GM12878 (cell line): ENCODE data around the gene UFSP2. TPM values are rescaled to one million over a fixed set of nuclear protein-coding genes. Genes with fewer than 3 reads are reported as not detected.

ENCODE experiments used
- ATAC-seq: fragments of 200-7000 bp; cut with Tn5 transposase; 3 replicates; pipeline ENCODE4 v1.9.1; 2020; ENCODE audit warnings: mild to moderate bottlenecking, moderate library complexity
- BruUV-seq: library from RNA; stranded (reverse); fragments of 400-500 nt; replicated peaks from 2 replicates; lab custom pipeline; 2021; lab: Mats Ljungman, UMichigan
- CTCF ChIA-PET: fragments of 300-600 bp; sonication (Branson Sonifier 250); formaldehyde crosslinking; extraction: SDS; loops from one replicate; lab custom pipeline; 2021; ENCODE audit warnings: inconsistent platforms; lab: Yijun Ruan, JAX
- POLR2A ChIA-PET: fragments of 350-600 bp; formaldehyde crosslinking; extraction: SDS; loops from one replicate; lab custom pipeline; 2021; ENCODE audit warnings: inconsistent platforms; lab: Charles Lee
- RAD21 ChIA-PET: fragments of 300-600 bp; sonication (Branson Sonifier 250); formaldehyde crosslinking; loops from one replicate; lab custom pipeline; 2023; ENCODE audit warnings: antibody characterized with exemption; ENCODE audit not compliant: unreplicated experiment; lab: Charles Lee
- SMC1A ChIA-PET: fragments of 300-600 bp; sonication (Branson Sonifier 250); formaldehyde crosslinking; loops from one replicate; lab custom pipeline; 2023; ENCODE audit not compliant: unreplicated experiment, uncharacterized antibody; lab: Charles Lee
- DNase-seq: peaks from one replicate; pipeline ENCODE4 v3.0.0-alpha.2; 2011; ENCODE audit warnings: low read depth, low spot score
- FAIRE-seq: peaks from 3 replicates; lab custom pipeline; 2011; peaks lifted over from hg19 to GRCh38; lab: Jason Lieb, UNC
- H2AFZ ChIP-seq: 2 replicates; pipeline ENCODE4 v1.6.0; 2011; ENCODE audit warnings: low read depth, low read length, control low read depth; ENCODE audit not compliant: control insufficient read depth
- H3K27ac ChIP-seq: 2 replicates; pipeline ENCODE4 v1.5.1; 2011; ENCODE audit warnings: control low read depth; ENCODE audit not compliant: control insufficient read depth, insufficient read depth
- H3K27me3 ChIP-seq, 2 experiments: replicated peaks in 1 of 2; 2 replicates each; pipeline versions ENCODE4 v1.6.0 to v1.6.1; 2011; ENCODE audit warnings: low read length in 1 of 2; ENCODE audit not compliant: control insufficient read depth in 2 of 2, insufficient read depth in 2 of 2
- H3K36me3 ChIP-seq, 2 experiments: 2 replicates each; pipeline ENCODE4 v1.5.1; 2011; ENCODE audit warnings: low read length in 1 of 2; ENCODE audit not compliant: control insufficient read depth in 2 of 2, insufficient read depth in 2 of 2
- H3K4me1 ChIP-seq: 2 replicates; pipeline ENCODE4 v1.6.1; 2011; ENCODE audit warnings: mild to moderate bottlenecking, low read length, moderate library complexity, mixed read lengths; ENCODE audit not compliant: control insufficient read depth, insufficient read depth
- H3K4me2 ChIP-seq: 2 replicates; pipeline ENCODE4 v1.6.0; 2011; ENCODE audit warnings: control low read depth; ENCODE audit not compliant: control insufficient read depth, insufficient read depth
- H3K4me3 ChIP-seq: fragments of 200-600 bp; sonication (generic); 2 replicates; pipeline ENCODE4 v1.5.1; 2016
- H3K79me2 ChIP-seq: 2 replicates; pipeline ENCODE4 v1.6.0; 2011; ENCODE audit warnings: low read length; ENCODE audit not compliant: control insufficient read depth, insufficient read depth
- H3K9ac ChIP-seq: 2 replicates; pipeline ENCODE4 v1.8.0; 2011; ENCODE audit warnings: low read length, control low read depth, mixed read lengths; ENCODE audit not compliant: control insufficient read depth, insufficient read depth
- H3K9me3 ChIP-seq: replicated peaks from 3 replicates; pipeline ENCODE4 v1.5.1; 2011; ENCODE audit warnings: mild to moderate bottlenecking, low read length; ENCODE audit not compliant: control insufficient read depth, insufficient read depth
- H4K20me1 ChIP-seq: 2 replicates; pipeline ENCODE4 v1.6.0; 2011; ENCODE audit not compliant: control insufficient read depth, insufficient read depth
- PAX5 ChIP-seq: IDR thresholded peaks from 2 replicates; pipeline ENCODE4 v1.6.1; 2011; ENCODE audit warnings: low read depth, low read length, borderline replicate concordance
- POLR2A ChIP-seq: IDR thresholded peaks from 2 replicates; pipeline ENCODE4 v1.6.1; 2011; ENCODE audit warnings: low read depth, mild to moderate bottlenecking, low read length
- POLR2AphosphoS2 ChIP-seq: IDR thresholded peaks from 2 replicates; pipeline ENCODE4 v1.6.1; 2011; ENCODE audit warnings: low read depth, mild to moderate bottlenecking, low read length, improper control_type of control experiment, moderate library complexity
- POLR2AphosphoS5 ChIP-seq: IDR thresholded peaks from 2 replicates; pipeline ENCODE4 v1.6.1; 2011; ENCODE audit warnings: mild to moderate bottlenecking, low read length, inconsistent platforms
- STAT1 ChIP-seq: fragments of 450-650 bp; conservative IDR thresholded peaks from 2 replicates; pipeline ENCODE4 v1.6.1; 2014; ENCODE audit warnings: antibody characterized with exemption, mild to moderate bottlenecking
- WGBS: methylation state at CpG from one replicate; pipeline ENCODE4 v1.1.6; 2016; ENCODE audit warnings: low lambda C conversion rate; ENCODE audit not compliant: insufficient replicate concordance, insufficient coverage; ENCODE audit errors: missing lambda C conversion rate; 5-methylcytosine and 5-hydroxymethylcytosine counted together
- in situ Hi-C: fragments of 300-500 bp; cut with MboI; formaldehyde crosslinking; loops from 9 replicates; pipeline ENCODE4 v1.14.3; 2018; ENCODE audit warnings: mixed read lengths
- intact Hi-C: fragments of 100-400 bp; cut with micrococcal nuclease; formaldehyde crosslinking; loops from one replicate; pipeline ENCODE4 v1.14.2; 2022; ENCODE audit not compliant: unreplicated experiment
- polyA plus RNA-seq, 11 experiments: library from polyadenylated mRNA; depleted of rRNA in 4 of 11; unstranded in 6 of 11; stranded (reverse) in 5 of 11; fragments of >200 nt; fragmentation: Nextera tagmentation in 4 of 11; fragmentation: Illumina TruSeq in 1 of 11; extraction: Ambion mirVana in 4 of 11; extraction: Trizol in 1 of 11; gene quantifications; 1 replicate in 1 of 11; 2 replicates in 10 of 11; pipeline versions ENCODE4 v1.2.1 to v1.2.3, GENCODE V29; 2011 to 2016; ENCODE audit warnings: inconsistent platforms in 2 of 11, missing spikeins in 2 of 11, low read depth in 1 of 11
- total RNA-seq, 4 experiments: library from RNA; depleted of rRNA in 3 of 4; stranded (reverse); fragments of >200 nt in 3 of 4; fragmentation: Illumina TruSeq in 1 of 4; extraction: Trizol in 1 of 4; gene quantifications; 2 replicates each; pipeline versions ENCODE4 v1.2.1 to v1.2.3, GENCODE V29; 2013 to 2021
- TF ChIP-seq, protein P1 (sequence below): fragments of 450-650 bp; formaldehyde crosslinking; IDR thresholded peaks from 2 replicates; pipeline ENCODE4 v1.4.0; 2022; ENCODE audit warnings: mild to moderate bottlenecking, moderate library complexity

UFSP2 gene
- total and polyA plus RNA-seq, 10 of the 15 experiments (the other 5 are each of a cell fraction or from before 2014, with no cell fraction given): 25.4 to 53.1 (median 37.7) TPM

DNA sequence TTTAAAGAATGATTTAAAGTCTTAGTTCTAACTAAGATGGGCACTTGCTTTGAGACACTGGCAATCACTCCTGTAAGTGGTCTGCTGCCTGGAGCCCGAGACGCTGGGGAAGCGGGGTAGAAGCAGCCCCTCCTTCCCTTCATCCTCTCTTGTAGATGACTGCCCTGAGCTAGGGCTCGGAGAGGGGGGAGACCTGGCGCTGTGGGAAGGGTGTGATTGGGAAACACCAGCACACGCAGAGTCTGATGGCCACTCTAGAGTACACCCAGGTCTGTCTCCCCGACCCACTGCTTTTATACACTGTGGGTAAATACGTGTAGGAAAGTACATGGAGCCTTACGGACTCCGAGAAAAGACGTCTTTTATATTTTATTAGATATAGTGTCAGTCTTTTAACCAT, 54.1 kb downstream of the UFSP2 start:
- intact Hi-C loops (no loop called here), in situ Hi-C loops (no loop called here)
- POLR2A ChIA-PET: no interaction called here
- H3K36me3 ChIP-seq: peaks cover 1 to 40% of the 10 kb centered on the region in 2 experiments; a peak in 3 of 4 replicates
- no peak overlapping the region for H3K27ac ChIP-seq
- CTCF ChIA-PET: interaction anchor here (0.8 to 2.6 kb wide), 2 partner anchors 9 to 19 kb away, joined by 3 to 7 read pairs; no protein-coding TSS in a partner anchor
- no TSS peak for BruUV-seq
- over 99% methylated on average over 11 of the region's 11 CpGs for WGBS
- no peaks in the 10 kb centered on the region for H4K20me1 ChIP-seq
- no peaks in the 10 kb centered on the region for H3K27me3 ChIP-seq
- H3K9me3 ChIP-seq: no peaks in the 10 kb centered on the region
- no peak overlapping the region for H3K4me3 ChIP-seq
- DNase-seq (no peak), FAIRE-seq (no peak), ATAC-seq (no peak)
- H3K4me2 ChIP-seq: no peak overlapping the region
- SMC1A ChIA-PET: interaction anchor here (1.5 kb wide), 1 partner anchor 21 kb away, joined by 3 read pairs; no protein-coding TSS in a partner anchor
- H3K9ac ChIP-seq: no peak overlapping the region
- H3K79me2 ChIP-seq: no peaks in the 10 kb centered on the region
- RAD21 ChIA-PET: no interaction called here
- no peaks in the 10 kb centered on the region for H3K4me1 ChIP-seq
- no peak for TF ChIP-seq STAT1
- TF ChIP-seq POLR2A: peak; percentile 52; the same call in 1 of the 2 replicates
- no peak for TF ChIP-seq PAX5
- 0 out of 2 replicates have a peak, but pooled peaks have one; percentile 25 for TF ChIP-seq POLR2AphosphoS2
- no peak overlapping the region for H2AFZ ChIP-seq

DNA sequence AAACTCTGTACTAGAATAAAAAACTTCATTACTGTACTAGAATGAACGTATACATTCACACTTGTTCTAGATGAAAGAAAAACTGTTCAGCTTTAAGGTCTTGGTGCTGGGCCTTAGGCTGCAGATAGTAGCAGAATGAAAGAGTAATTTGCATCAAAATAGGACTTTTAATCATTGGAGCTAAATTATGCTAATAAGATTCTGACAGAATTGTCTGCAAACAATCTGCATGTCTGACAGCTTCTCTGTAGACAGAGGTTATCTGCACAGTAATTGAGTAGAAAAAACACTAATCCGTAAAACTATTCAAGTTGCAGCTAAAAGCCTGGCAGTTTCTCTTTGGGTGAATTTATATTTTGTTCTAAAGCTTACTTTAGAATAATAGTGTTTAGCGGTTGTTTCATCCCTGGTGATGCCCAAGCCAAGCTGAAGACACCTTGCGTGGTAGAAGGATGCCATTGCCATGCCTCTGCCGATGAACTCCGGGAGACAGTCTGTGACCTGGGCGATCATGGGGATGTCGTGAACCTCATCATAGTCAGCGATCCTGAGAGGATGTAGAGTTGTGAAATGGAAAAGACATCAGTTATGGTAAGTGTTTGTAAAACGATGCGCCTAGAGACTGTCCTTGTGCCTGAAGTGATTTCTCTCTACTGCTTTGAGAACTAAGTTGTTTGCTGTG, 55.4 kb downstream of the UFSP2 start:
- in situ Hi-C loops: no loop called here
- SMC1A ChIA-PET: interaction anchor here (1.0 to 1.6 kb wide), 3 partner anchors 9 to 24 kb away, joined by 3 to 6 read pairs (median 3); no protein-coding TSS in a partner anchor
- CTCF ChIA-PET: interaction anchor here (0.5 to 2.6 kb wide), 2 partner anchors 8 to 1266 kb away, joined by 5 to 7 read pairs; no protein-coding TSS in a partner anchor
- Histone ChIP-seq H3K79me2 (no peaks in the 10 kb centered on the region), H3K4me1 (no peaks in the 10 kb centered on the region), H2AFZ (no peak overlapping the region), H3K9ac (no peak overlapping the region), H4K20me1 (no peaks in the 10 kb centered on the region), H3K4me3 (no peak overlapping the region), H3K4me2 (no peak overlapping the region), H3K27me3 (no peaks in the 10 kb centered on the region), H3K9me3 (no peaks in the 10 kb centered on the region), H3K36me3 (peaks cover 1 to 40% of the 10 kb centered on the region in 2 experiments; a peak in 3 of 4 replicates), H3K27ac (no peak overlapping the region)
- intact Hi-C loops: no loop called here
- DNase-seq (no peak), FAIRE-seq (no peak), ATAC-seq (no peak)
- 99% methylated on average over 11 of the region's 11 CpGs for WGBS
- no TSS peak for BruUV-seq
- POLR2A ChIA-PET: no interaction called here
- RAD21 ChIA-PET: no interaction called here
- 0 out of 2 replicates have a peak, but pooled peaks have one; percentile 35 for TF ChIP-seq POLR2AphosphoS5
- TF ChIP-seq, protein P1, sequence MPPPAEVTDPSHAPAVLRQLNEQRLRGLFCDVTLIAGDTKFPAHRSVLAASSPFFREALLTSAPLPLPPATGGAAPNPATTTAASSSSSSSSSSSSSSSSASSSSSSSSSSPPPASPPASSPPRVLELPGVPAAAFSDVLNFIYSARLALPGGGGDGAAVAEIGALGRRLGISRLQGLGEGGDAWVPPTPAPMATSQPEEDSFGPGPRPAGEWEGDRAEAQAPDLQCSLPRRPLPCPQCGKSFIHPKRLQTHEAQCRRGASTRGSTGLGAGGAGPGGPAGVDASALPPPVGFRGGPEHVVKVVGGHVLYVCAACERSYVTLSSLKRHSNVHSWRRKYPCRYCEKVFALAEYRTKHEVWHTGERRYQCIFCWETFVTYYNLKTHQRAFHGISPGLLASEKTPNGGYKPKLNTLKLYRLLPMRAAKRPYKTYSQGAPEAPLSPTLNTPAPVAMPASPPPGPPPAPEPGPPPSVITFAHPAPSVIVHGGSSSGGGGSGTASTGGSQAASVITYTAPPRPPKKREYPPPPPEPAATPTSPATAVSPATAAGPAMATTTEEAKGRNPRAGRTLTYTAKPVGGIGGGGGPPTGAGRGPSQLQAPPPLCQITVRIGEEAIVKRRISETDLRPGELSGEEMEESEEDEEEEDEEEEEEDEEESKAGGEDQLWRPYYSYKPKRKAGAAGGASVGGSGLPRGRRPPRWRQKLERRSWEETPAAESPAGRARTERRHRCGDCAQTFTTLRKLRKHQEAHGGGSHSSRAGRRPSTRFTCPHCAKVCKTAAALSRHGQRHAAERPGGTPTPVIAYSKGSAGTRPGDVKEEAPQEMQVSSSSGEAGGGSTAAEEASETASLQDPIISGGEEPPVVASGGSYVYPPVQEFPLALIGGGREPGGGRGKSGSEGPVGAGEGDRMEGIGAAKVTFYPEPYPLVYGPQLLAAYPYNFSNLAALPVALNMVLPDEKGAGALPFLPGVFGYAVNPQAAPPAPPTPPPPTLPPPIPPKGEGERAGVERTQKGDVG: no peak
- peak; percentile 24; the same call in 1 of the 2 replicates for TF ChIP-seq POLR2A
